ENCODE measurements around the gene NCBP2L. TPM values are rescaled to one million over a fixed set of nuclear protein-coding genes. Genes with fewer than 3 reads are reported as not detected.

The NCBP2L gene
- total and polyA plus RNA-seq, 2 donors (not counting 1 experiment from before 2014, with no cell fraction given) = not detected

GRCh38 chrX:107744868-107745267 is 32.7 kb upstream of the NCBP2L start:
- Histone ChIP-seq H3K27ac (ENCODE audit: insufficient read depth, low read length) (no peak overlapping the region), H3K4me3 (replicated peaks in 1 of 4; ENCODE audit: control extremely low read depth in 1 of 4, insufficient read depth in 1 of 4, low read depth in 3 of 4, low read length in 4 of 4) (no peak overlapping the region), H3K79me2 (ENCODE audit: control insufficient read depth, insufficient read depth, low read length) (no peaks in the 10 kb centered on the region), H3K36me3 (ENCODE audit: control insufficient read depth, insufficient read depth, low read length) (no peaks in the 10 kb centered on the region), H2AFZ (ENCODE audit: low read length) (no peak overlapping the region), H4K20me1 (ENCODE audit: control insufficient read depth, extremely low read depth, insufficient read depth, low read length) (no peaks in the 10 kb centered on the region), H3K9ac (ENCODE audit: insufficient read depth, low read length) (no peak overlapping the region), H3K9me3 (ENCODE audit: control insufficient read depth, insufficient read depth, low read depth, low read length) (no peaks in the 10 kb centered on the region), H3K4me1 (ENCODE audit: control insufficient read depth, extremely low read depth, insufficient read depth, low read length) (peaks cover 7% of the 10 kb centered on the region), H3K4me2 (ENCODE audit: extremely low read depth, insufficient read depth, low read length) (no peak overlapping the region), H3K27me3 (ENCODE audit: control insufficient read depth, insufficient read depth, low read length) (peaks cover 5% of the 10 kb centered on the region)
- no peak for DNase-seq (ENCODE audit: low read depth in 2 of 2)
- TF ChIP-seq EZH2 (IDR thresholded peaks at IDR 0.05; ENCODE audit: low read length, missing control alignments) = no peak
- no peak for TF ChIP-seq CTCF (conservative IDR thresholded peaks at IDR 0.05 in 1 of 2, IDR thresholded peaks at IDR 0.05 in 1 of 2; ENCODE audit: low read depth in 1 of 2, low read length in 2 of 2)

- no peak overlapping the region for H3K4me2 ChIP-seq (ENCODE audit: extremely low read depth, insufficient read depth, low read length)
- H2AFZ ChIP-seq (ENCODE audit: low read length) = no peak overlapping the region
- H3K4me3 ChIP-seq (replicated peaks in 1 of 4; ENCODE audit: control extremely low read depth in 1 of 4, insufficient read depth in 1 of 4, low read depth in 3 of 4, low read length in 4 of 4) = no peak overlapping the region
- DNase-seq (ENCODE audit: low read depth in 2 of 2) = peak; percentile 52 to 55
- peaks cover 3% of the 10 kb centered on the region for H3K4me1 ChIP-seq (ENCODE audit: control insufficient read depth, extremely low read depth, insufficient read depth, low read length)
- no peak overlapping the region for H3K27ac ChIP-seq (ENCODE audit: insufficient read depth, low read length)
- H3K79me2 ChIP-seq (ENCODE audit: control insufficient read depth, insufficient read depth, low read length) = no peaks in the 10 kb centered on the region
- no peaks in the 10 kb centered on the region for H4K20me1 ChIP-seq (ENCODE audit: control insufficient read depth, extremely low read depth, insufficient read depth, low read length)
- no peaks in the 10 kb centered on the region for H3K36me3 ChIP-seq (ENCODE audit: control insufficient read depth, insufficient read depth, low read length)
- no peaks in the 10 kb centered on the region for H3K27me3 ChIP-seq (ENCODE audit: control insufficient read depth, insufficient read depth, low read length)
- TF ChIP-seq CTCF (conservative IDR thresholded peaks at IDR 0.05 in 1 of 2, IDR thresholded peaks at IDR 0.05 in 1 of 2; ENCODE audit: low read depth in 1 of 2, low read length in 2 of 2) (no peak), EZH2 (IDR thresholded peaks at IDR 0.05; ENCODE audit: low read length, missing control alignments) (no peak)
- no peak overlapping the region for H3K9ac ChIP-seq (ENCODE audit: insufficient read depth, low read length)
- no peaks in the 10 kb centered on the region for H3K9me3 ChIP-seq (ENCODE audit: control insufficient read depth, insufficient read depth, low read depth, low read length)
These were observed 29.9 kb upstream of the NCBP2L start for GRCh38 chrX:107747596-107748161.

- H3K27ac ChIP-seq (ENCODE audit: insufficient read depth, low read length) = no peak overlapping the region
- no peak overlapping the region for H3K4me2 ChIP-seq (ENCODE audit: extremely low read depth, insufficient read depth, low read length)
- H3K4me3 ChIP-seq (replicated peaks in 1 of 4; ENCODE audit: control extremely low read depth in 1 of 4, insufficient read depth in 1 of 4, low read depth in 3 of 4, low read length in 4 of 4) = no peak overlapping the region
- no peaks in the 10 kb centered on the region for H3K9me3 ChIP-seq (ENCODE audit: control insufficient read depth, insufficient read depth, low read depth, low read length)
- peaks cover 3% of the 10 kb centered on the region for H3K4me1 ChIP-seq (ENCODE audit: control insufficient read depth, extremely low read depth, insufficient read depth, low read length)
- H3K27me3 ChIP-seq (ENCODE audit: control insufficient read depth, insufficient read depth, low read length) = no peaks in the 10 kb centered on the region
- no peaks in the 10 kb centered on the region for H3K36me3 ChIP-seq (ENCODE audit: control insufficient read depth, insufficient read depth, low read length)
- no peak overlapping the region for H2AFZ ChIP-seq (ENCODE audit: low read length)
- no peak for TF ChIP-seq CTCF (conservative IDR thresholded peaks at IDR 0.05 in 1 of 2, IDR thresholded peaks at IDR 0.05 in 1 of 2; ENCODE audit: low read depth in 1 of 2, low read length in 2 of 2)
- TF ChIP-seq EZH2 (IDR thresholded peaks at IDR 0.05; ENCODE audit: low read length, missing control alignments) = no peak
- DNase-seq (ENCODE audit: low read depth in 2 of 2) = no peak
- no peaks in the 10 kb centered on the region for H3K79me2 ChIP-seq (ENCODE audit: control insufficient read depth, insufficient read depth, low read length)
- no peaks in the 10 kb centered on the region for H4K20me1 ChIP-seq (ENCODE audit: control insufficient read depth, extremely low read depth, insufficient read depth, low read length)
- H3K9ac ChIP-seq (ENCODE audit: insufficient read depth, low read length) = no peak overlapping the region
These were observed 29.0 kb upstream of the NCBP2L start for GRCh38 chrX:107748506-107748905.
